ENCODE measurements around the gene SYTL3.

GRCh38 chr6:158660333-158660754 is 10.5 kb downstream of the SYTL3 start:
- TF ChIP-seq POLR2A (IDR thresholded peaks at IDR 0.05) (no peak), CTCF (IDR thresholded peaks at IDR 0.05) (peak in 2 of 4 experiments; percentile 28 to 31)
